Panc1 (cell line): Measurements from ENCODE around the gene ACOXL. TPM values are rescaled to one million over a fixed set of nuclear protein-coding genes. Genes with fewer than 3 reads are reported as not detected.

Experiments used
- ATAC-seq: fragments of 200-7000 bp; cut with Tn5 transposase; 2 replicates; pipeline ENCODE4 v1.9.1; 2020; ENCODE audit warnings: mild to moderate bottlenecking, moderate library complexity
- BruUV-seq: library from RNA; stranded (reverse); fragments of 400-500 nt; replicated peaks from 2 replicates; lab custom pipeline; 2021; lab: Mats Ljungman, UMichigan
- CTCF ChIA-PET: fragments of 300-600 bp; sonication (Branson Sonifier 250); formaldehyde crosslinking; loops from one replicate; lab custom pipeline; 2022; ENCODE audit warnings: antibody characterized with exemption; lab: Charles Lee
- POLR2A ChIA-PET: fragments of 300-600 bp; sonication (Branson Sonifier 250); formaldehyde crosslinking; loops from one replicate; lab custom pipeline; 2022; ENCODE audit warnings: antibody characterized with exemption; lab: Charles Lee
- DNase-seq: peaks from one replicate; pipeline ENCODE4 v3.0.0-alpha.2; 2010; ENCODE audit warnings: low read depth, low spot score
- H3K27ac ChIP-seq: 2 replicates; pipeline ENCODE4 v1.5.1; 2011; ENCODE audit warnings: mild to moderate bottlenecking, low read length, inconsistent platforms
- H3K27me3 ChIP-seq: fragments of 200-500 bp; sonication (Bioruptor generic); 2 replicates; pipeline ENCODE4 v1.6.0; 2014; ENCODE audit warnings: low read length, inconsistent platforms; ENCODE audit not compliant: control insufficient read depth, insufficient read depth
- H3K36me3 ChIP-seq: fragments of 200-500 bp; sonication (Bioruptor generic); 2 replicates; pipeline ENCODE4 v1.5.1; 2014; ENCODE audit warnings: inconsistent platforms, mild to moderate bottlenecking, low read length, moderate library complexity; ENCODE audit not compliant: control insufficient read depth, insufficient read depth
- H3K4me1 ChIP-seq: 2 replicates; pipeline ENCODE4 v1.5.1; 2011; ENCODE audit warnings: inconsistent platforms, mild to moderate bottlenecking, low read length, moderate library complexity; ENCODE audit not compliant: control insufficient read depth, insufficient read depth
- H3K4me3 ChIP-seq, 2 experiments: 2 replicates each; pipeline ENCODE4 v1.5.1; 2011 to 2012; ENCODE audit warnings: low read depth in 2 of 2, low read length in 2 of 2, mild to moderate bottlenecking in 2 of 2, inconsistent platforms in 1 of 2, moderate library complexity in 1 of 2
- H3K9me3 ChIP-seq: fragments of 200-500 bp; sonication (Bioruptor generic); 2 replicates; pipeline ENCODE4 v1.5.1; 2014; ENCODE audit warnings: low read depth, mild to moderate bottlenecking, inconsistent platforms, low read length, moderate library complexity; ENCODE audit not compliant: control insufficient read depth, insufficient read depth
- CTCF ChIP-seq: fragments of 450-650 bp; IDR thresholded peaks from 2 replicates; pipeline ENCODE4 v1.5.1; 2017; ENCODE audit warnings: mild to moderate bottlenecking
- POLR2AphosphoS5 ChIP-seq: IDR thresholded peaks from 2 replicates; pipeline ENCODE4 v1.6.1; 2012; ENCODE audit warnings: mild to moderate bottlenecking, low read depth, low read length, moderate library complexity
- REST ChIP-seq, 2 experiments: IDR thresholded peaks; 2 replicates each; pipeline ENCODE4 v1.6.1; 2011 to 2012; ENCODE audit warnings: low read depth in 2 of 2, control low read depth in 1 of 2, low read length in 1 of 2, mild to moderate bottlenecking in 1 of 2, moderate library complexity in 1 of 2; ENCODE audit not compliant: insufficient read depth in 1 of 2
- SIN3A ChIP-seq: IDR thresholded peaks from 2 replicates; pipeline ENCODE4 v1.6.1; 2012; ENCODE audit warnings: low read depth, mild to moderate bottlenecking, low read length, moderate library complexity, borderline replicate concordance; ENCODE audit not compliant: insufficient read depth
- TCF7L2 ChIP-seq: IDR thresholded peaks from 2 replicates; pipeline ENCODE4 v1.6.1; 2011; ENCODE audit warnings: mild to moderate bottlenecking, low read depth, low read length, inconsistent platforms
- in situ Hi-C: cut with HindIII; loops from 2 replicates; pipeline ENCODE4 v1.10.0; 2016; ENCODE audit warnings: low sequenced_read_pairs, low pct_unique_long_range_greater_than_20kb
- intact Hi-C: fragments of 100-400 bp; cut with micrococcal nuclease; formaldehyde crosslinking; loops from one replicate; pipeline ENCODE4 v1.10.0; 2022; ENCODE audit not compliant: unreplicated experiment
- total RNA-seq: library from RNA; stranded (reverse); gene quantifications from one replicate; pipeline ENCODE4 v1.2.1, GENCODE V29; 2021; ENCODE audit not compliant: unreplicated experiment

The ACOXL gene
- total RNA-seq, 1 experiment from 2014 or later = 4.9 TPM

GRCh38 chr2:110875384-110875725, 143.0 kb downstream of the ACOXL start:
- DNase-seq (no peak), ATAC-seq (no peak)
- Histone ChIP-seq H3K36me3 (no peaks in the 10 kb centered on the region), H3K4me3 (no peak overlapping the region), H3K9me3 (no peaks in the 10 kb centered on the region), H3K27ac (no peak overlapping the region), H3K4me1 (no peaks in the 10 kb centered on the region), H3K27me3 (no peaks in the 10 kb centered on the region)
- CTCF ChIA-PET = interaction anchor here (0.5 kb wide), 1 partner anchor 610 kb away, joined by 4 read pairs; no protein-coding TSS in a partner anchor
- TF ChIP-seq SIN3A = no peak
- TF ChIP-seq REST (IDR thresholded peaks at IDR 0.05; ENCODE audit: insufficient read depth in 1 of 2, low read depth in 2 of 2, low read length in 1 of 2) = no peak
- TF ChIP-seq CTCF = no peak
- no peak for TF ChIP-seq TCF7L2
- TF ChIP-seq POLR2AphosphoS5 = no peak
- BruUV-seq = no TSS peak
- POLR2A ChIA-PET = no interaction called here
- intact Hi-C loops = no loop called here
- in situ Hi-C loops = no loop called here

- H3K4me3 ChIP-seq = no peak overlapping the region
- ChIA-PET POLR2A (no interaction called here), CTCF (interaction anchor here (0.5 to 0.6 kb wide), 2 partner anchors 59 to 101 kb away, joined by 3 to 6 read pairs; no protein-coding TSS in a partner anchor)
- H3K36me3 ChIP-seq = no peaks in the 10 kb centered on the region
- intact Hi-C loops = no loop called here
- H3K27me3 ChIP-seq = no peaks in the 10 kb centered on the region
- ATAC-seq = no peak; the same call in 1 of the 2 replicates
- DNase-seq = no peak
- in situ Hi-C loops = no loop called here
- no peak overlapping the region for H3K27ac ChIP-seq
- no peaks in the 10 kb centered on the region for H3K9me3 ChIP-seq
- BruUV-seq = no TSS peak
- TF ChIP-seq CTCF (peak; percentile 59), POLR2AphosphoS5 (no peak), TCF7L2 (no peak), REST (IDR thresholded peaks at IDR 0.05; ENCODE audit: insufficient read depth in 1 of 2, low read depth in 2 of 2, low read length in 1 of 2) (no peak), SIN3A (no peak)
- no peaks in the 10 kb centered on the region for H3K4me1 ChIP-seq
Observed at GRCh38 chr2:110876167-110876999, 144.0 kb downstream of the ACOXL start.
